ENCODE results near the gene PPP2R2C.
A peak's percentile ranks its signal among the peaks of the same experiment; 100 is the strongest.

PPP2R2C gene

GRCh38 chr4:6332042-6332668 lies 140.3 kb downstream of the PPP2R2C start:
- peak in 2 of 4 experiments; percentile 9 for DNase-seq (ENCODE audit: low read depth in 4 of 4, low spot score in 1 of 4)

DNA sequence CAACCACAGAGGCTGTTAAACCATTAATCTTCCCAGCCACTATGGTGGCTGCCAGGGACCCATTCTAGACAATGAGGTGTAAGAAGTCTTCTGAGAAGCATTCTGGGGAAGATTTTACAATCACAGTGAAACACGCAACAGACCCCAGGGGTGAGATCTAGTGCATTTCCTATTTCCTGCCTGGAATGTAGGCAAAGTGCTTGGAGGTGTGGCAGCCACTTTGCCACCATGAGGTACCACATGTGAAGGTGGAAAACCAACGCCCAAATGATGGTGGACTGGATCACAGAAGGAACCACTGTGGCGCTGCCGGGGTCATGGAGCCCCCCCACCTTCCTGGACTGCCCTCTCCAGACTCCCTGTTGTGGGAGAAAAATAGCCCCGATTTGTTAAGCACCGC lies 140.9 kb downstream of the PPP2R2C start:
- DNase-seq (ENCODE audit: low read depth in 4 of 4, low spot score in 1 of 4) = no peak

DNA sequence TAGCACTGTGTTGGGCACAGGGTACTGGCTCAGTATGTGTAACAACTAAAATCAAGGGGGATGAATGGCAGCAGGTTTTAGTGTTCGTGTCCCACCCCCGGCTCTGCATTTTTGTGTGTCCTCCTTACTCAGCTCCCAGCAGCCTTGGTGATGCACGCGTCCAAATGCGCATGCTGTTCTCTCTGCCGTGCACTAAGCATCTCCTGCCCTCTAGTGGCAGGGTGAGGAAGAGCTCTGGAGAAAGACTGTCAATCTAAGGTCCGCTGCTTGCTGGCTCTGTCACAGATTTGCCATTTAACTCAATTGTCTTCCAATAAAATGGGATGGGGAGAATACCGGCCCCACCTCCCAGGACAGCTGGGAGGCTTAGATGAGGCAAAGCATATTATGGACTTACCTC lies 141.4 kb downstream of the PPP2R2C start:
- DNase-seq (ENCODE audit: low read depth in 4 of 4, low spot score in 1 of 4) = no peak

- DNase-seq (ENCODE audit: low read depth in 4 of 4, low spot score in 1 of 4) = no peak
Observed at GRCh38 chr4:6330384-6330767, 142.0 kb downstream of the PPP2R2C start.

GRCh38 chr4:6329478-6330383 lies 142.7 kb downstream of the PPP2R2C start:
- no peak for DNase-seq (ENCODE audit: low read depth in 4 of 4, low spot score in 1 of 4)

DNA sequence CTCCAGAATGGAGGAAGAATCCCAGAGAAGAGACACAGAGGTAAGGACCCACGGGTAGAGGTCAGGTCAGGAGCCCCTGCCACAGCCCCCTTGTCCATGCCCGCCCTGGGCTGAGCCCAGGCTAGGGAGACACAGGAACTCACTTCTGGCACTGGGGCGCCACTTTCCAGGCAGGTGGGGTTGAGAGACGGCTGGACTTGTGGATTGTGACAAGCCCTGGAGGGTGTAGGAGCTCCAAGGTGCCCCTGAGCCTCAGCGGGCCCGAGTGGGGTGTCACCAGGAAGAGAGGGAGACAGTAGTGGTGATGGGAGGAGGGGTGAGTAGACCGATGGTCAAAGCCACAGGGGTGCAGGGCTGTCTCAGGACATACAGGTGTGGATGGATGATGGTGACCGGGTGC lies 143.9 kb downstream of the PPP2R2C start:
- no peak for DNase-seq (ENCODE audit: low read depth in 4 of 4, low spot score in 1 of 4)

DNA sequence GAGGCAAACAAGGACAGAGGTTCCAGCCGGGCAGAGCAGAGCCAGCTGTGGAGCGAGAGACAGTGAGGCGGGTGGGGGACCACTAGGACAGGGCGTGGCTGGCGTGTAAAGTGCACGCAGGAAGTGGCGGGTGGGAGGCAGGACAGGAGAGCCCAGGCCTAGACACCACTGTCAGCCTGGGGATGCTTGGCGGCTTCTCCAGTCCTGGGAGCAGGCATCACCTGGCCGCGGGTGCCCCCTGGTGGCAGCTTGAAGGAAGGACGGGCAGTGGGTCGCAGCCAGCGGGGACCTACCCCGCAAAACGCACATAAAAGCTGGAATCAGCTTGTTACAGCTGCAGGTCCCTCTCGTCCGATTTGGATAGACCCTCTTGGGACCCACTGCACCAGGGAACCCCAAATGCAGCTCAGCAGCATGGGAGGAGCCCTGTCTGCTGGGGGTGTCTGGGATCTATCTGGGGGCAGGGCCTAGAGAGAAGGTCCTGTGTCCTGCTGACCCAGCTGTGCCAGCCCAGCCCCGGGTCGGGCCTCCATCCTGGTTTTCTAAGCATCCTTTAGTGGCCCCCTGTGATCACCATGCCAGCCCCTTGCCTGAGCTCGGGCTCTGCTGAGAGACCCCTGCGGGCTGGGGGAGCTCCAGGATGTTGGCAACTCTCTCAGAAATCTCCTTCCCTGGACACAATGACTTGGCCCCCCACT lies 145.0 kb downstream of the PPP2R2C start:
- peak; percentile 54 to 77 (median 62) for DNase-seq (ENCODE audit: low read depth in 4 of 4, low spot score in 1 of 4)

DNA sequence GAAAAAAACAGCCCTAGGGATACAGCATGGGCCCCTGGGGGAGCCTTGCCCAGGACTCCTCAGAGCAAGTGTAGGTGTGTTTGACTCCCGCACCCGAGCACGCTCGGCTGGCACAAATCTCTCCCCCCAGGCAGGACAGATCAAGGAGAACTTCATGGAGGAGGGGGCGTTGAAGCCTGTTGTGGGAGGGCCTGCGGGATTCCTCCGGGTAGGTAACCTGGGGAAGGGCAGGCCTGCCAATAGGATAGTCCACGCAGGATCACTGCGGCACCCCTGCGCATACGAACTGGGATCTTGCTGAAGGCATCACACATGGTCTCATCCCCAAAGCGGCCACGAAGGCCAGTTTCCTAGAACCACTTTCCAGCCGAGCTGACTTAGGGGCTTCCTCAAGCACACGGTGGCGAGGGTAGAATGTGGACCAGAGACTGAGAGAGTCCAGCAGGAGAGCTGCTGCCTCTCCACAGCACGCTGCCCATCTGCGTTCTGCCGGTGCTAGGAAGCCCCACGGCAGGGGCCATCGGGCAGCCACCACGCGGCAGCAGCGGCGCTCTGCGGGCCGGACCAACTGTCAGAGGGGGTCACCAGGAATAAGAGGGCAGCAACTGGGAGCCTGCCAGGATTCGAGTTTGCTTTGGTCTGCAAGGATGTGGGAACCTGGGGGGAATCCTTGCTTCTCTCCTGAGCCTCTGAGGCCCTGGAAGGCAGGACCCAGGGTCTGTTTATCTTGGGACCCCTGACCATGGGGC lies 145.9 kb downstream of the PPP2R2C start:
- no peak for DNase-seq (ENCODE audit: low read depth in 4 of 4, low spot score in 1 of 4)

DNA sequence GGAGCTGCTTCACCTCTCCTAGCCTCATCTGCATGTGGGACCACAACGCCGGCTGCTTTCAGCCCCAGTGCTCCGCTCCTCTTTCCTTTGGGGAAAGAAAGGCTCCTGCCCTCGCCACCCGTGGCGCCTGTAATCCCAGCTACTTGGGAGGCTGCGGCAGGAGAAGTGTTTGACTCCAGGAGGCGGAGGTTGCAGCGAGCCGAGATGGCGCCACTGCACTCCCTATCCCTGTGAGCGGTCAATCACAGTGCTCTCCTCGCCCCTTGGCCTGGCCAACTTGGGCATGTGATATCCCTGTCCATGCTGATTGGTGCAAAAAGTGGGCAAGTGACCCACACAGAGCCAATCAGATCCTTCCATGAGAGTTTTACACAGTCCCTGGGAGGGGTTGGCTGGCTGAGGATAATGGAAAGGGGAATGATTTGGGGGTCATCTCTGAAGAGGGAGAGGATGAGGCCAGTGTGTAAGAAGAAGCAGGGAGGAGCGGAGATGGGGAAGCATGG lies 146.6 kb downstream of the PPP2R2C start:
- no peak for DNase-seq (ENCODE audit: low read depth in 4 of 4, low spot score in 1 of 4)

DNA sequence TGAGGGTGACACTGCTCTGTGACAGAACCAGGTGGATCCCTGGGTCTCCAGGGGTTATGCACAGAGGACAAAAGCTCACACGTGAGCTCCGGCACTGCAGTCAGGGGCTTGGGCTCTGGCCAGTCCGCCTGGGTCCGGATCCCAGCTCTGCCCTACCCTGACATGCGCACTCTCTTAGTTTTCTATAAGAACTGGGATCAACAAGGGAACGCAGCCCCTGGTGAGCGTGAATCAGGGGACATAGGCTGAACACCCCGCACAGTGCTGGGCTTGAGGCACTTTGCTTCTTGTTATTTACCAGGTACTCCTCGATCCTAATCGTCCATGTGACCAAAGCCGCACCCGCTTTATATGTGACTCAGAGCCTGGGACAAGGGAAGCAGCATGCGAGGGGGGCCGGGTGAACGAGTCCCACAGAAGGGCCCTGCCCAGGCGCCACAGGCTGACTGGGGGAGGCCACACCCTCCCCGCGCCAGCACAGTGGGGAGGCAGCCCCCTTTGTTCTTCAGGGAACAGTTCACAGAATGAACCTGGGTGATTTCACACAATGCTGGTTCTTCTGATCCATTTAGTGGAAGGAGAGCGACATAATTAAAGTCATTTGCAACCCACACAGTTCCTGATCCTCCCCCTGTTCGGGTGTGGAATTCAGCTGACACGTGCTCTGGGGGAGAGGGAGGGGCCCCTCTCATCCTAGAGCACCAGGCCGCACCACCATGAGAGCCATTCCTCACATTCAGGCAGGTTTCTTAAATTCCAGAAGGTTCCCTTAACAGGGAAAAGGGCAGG lies 147.2 kb downstream of the PPP2R2C start:
- DNase-seq (ENCODE audit: low read depth in 4 of 4, low spot score in 1 of 4) = no peak

- no peak for DNase-seq (ENCODE audit: low read depth in 4 of 4, low spot score in 1 of 4)
Observed at GRCh38 chr4:6324461-6324998, 147.9 kb downstream of the PPP2R2C start.

DNA sequence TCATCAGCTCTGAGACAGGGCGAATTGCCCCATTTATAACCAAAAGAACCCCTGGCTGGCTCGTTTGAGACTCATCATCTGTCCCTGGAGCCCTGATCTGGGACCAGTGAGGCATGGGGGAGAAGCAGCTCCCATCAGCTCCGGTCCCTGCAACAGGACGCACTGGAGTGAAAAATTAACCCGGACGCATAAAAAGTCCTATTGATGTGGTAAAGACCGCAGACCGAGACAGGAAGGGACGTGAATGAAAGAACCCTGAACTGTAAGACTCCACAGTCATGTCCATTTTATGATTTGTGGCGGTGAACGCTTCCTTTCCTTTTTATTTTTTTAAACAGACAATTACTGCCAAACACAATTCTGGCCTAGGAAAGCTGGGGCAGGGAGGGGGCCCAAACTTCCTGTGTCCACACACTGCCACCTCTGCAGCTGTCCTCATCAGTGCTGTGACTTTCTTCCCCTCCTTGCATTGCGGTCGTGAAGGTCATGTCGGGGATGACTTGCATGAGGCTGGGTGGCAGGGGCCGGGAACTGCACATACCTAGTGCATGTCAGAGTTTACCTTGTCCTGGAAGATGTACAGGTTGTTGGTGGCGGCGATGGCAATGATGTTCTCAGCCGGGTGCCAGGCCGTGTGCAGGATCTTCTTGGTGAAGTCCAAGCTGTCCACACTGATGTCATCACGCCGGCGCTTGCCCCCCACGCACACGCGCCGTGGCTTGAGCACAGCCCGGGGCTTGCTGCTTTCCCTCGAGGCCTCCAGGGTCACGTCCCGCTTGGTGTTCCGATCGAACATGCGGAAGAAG lies 149.4 kb downstream of the PPP2R2C start:
- DNase-seq (ENCODE audit: low read depth in 4 of 4, low spot score in 1 of 4) = no peak

DNA sequence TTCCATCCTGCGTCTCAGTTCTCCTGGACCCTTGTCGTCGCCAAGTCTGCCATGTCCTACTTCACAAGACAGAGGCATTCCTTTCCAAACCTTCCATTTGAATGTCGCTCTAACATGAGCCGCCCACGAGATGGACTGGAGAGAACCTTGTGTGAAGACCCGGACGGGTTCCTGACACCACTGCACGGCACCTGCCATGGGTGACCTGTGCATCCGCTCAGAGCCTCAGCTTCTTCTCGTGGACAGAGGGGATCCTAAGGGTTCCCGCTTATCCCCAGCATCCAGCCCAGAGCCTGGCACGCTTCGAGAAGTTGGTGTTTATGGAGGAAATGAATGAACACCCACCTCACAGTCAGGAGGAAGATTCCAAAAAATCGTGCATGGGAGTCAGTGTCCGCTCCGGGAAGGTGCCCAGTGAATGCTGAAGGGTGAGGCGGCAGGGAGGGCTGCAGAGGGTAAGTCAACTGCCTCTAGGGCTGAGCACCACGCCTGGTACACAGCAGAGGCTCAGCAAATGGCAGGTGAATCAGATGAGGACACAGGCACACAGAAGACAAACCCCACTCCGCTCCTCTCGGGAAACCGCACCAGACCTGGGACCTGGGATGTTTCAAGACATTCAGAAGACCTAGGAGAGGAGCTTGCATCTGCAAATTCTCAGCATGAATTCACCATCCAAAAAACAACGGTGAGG lies 150.2 kb downstream of the PPP2R2C start:
- DNase-seq (ENCODE audit: low read depth in 4 of 4, low spot score in 1 of 4) = no peak

DNA sequence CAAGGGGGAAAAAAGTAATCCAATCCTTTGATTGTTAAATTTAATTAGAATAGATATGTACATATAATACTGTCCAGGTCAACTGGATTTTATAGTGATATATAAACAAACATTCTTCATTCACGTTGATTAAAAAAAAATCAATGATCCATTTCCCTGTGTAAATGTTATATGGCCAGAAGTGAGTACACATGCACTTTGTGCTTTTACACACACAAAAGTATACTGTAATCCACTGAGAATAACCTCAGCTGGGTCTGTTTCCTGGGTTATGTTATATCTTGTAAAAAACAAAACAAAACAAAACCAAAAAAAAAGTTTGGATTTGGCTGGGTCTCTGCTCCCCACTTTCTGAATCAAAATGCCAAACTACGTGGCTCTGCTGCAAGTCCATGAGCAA lies 151.1 kb downstream of the PPP2R2C start:
- no peak for DNase-seq (ENCODE audit: low read depth in 4 of 4, low spot score in 1 of 4)

- no peak for DNase-seq (ENCODE audit: low read depth in 4 of 4, low spot score in 1 of 4)
Observed at GRCh38 chr4:6320663-6321062, 151.8 kb downstream of the PPP2R2C start.

- DNase-seq (ENCODE audit: low read depth in 4 of 4, low spot score in 1 of 4) = no peak
Observed at GRCh38 chr4:6319530-6320150, 152.8 kb downstream of the PPP2R2C start.

DNA sequence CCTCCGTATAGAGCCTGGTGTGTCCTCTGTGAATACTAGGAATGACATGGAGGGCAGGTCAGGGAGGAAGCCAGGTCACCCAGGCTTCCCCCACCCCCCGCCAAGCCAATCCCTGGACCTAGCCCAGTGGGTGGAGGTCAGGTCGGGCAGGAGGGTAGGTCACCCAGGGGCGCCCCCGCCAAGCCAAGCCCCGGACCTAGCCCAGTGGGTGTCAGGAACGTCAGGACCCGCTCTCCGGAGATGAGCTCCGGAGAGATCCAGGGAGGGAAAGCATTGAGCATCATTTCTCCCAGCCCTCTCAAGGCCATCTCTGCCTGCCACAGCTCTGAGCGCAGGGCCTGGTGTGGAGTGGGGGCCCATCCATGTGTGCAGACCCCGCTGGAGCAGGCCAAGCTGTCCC lies 154.2 kb downstream of the PPP2R2C start:
- no peak for DNase-seq (ENCODE audit: low read depth in 4 of 4, low spot score in 1 of 4)

GRCh38 chr4:6316461-6317003 lies 155.9 kb downstream of the PPP2R2C start:
- DNase-seq (ENCODE audit: low read depth in 4 of 4, low spot score in 1 of 4) = no peak
